ENCODE measurements around the gene TMEM183A. TPM values are rescaled to one million over a fixed set of nuclear protein-coding genes. Genes with fewer than 3 reads are reported as not detected.
A peak's percentile ranks its signal among the peaks of the same experiment; 100 is the strongest.

Gene TMEM183A
- total and polyA plus RNA-seq, 11 donors: 9.5 to 45.7 (median 29.9) TPM

- Histone ChIP-seq H3K9me3 (no peaks in the 10 kb centered on the region), H3K36me3 (no peaks in the 10 kb centered on the region), H3K4me1 (peaks cover 0 to 16% (median 0%) of the 10 kb centered on the region in 12 donors), H3K4me3 (no peak overlapping the region), H3K27me3 (peaks cover 0 to 16% (median 0%) of the 10 kb centered on the region in 9 donors), H3K27ac (no peak overlapping the region)
- TF ChIP-seq POLR2A (IDR thresholded peaks at IDR 0.05) (no peak), CTCF (IDR thresholded peaks at IDR 0.05) (no peak)
- 49 to 64% (median 62%) methylated on average over 5 of the region's 5 CpGs for WGBS, 4 donors
- no peak for ATAC-seq
- intact Hi-C loops (cut with DNase I): no loop called here
- DNase-seq: no peak
These were observed 19.1 kb upstream of the TMEM183A start for GRCh38 chr1:202987922-202988583.

GRCh38 chr1:202989879-202990278 is 17.3 kb upstream of the TMEM183A start:
- no peak for TF ChIP-seq POLR2A (IDR thresholded peaks at IDR 0.05)
- TF ChIP-seq CTCF (IDR thresholded peaks at IDR 0.05): no peak
- Histone ChIP-seq H3K36me3 (no peaks in the 10 kb centered on the region), H3K9me3 (no peaks in the 10 kb centered on the region), H3K4me3 (no peak overlapping the region), H3K27me3 (peaks cover 0 to 26% (median 5%) of the 10 kb centered on the region in 9 donors), H3K4me1 (peaks cover 0 to 16% (median 0%) of the 10 kb centered on the region in 12 donors), H3K27ac (peak overlapping the region in 1 of 12 donors; percentile 19)
- ATAC-seq (no peak), DNase-seq (no peak)
- intact Hi-C loops (cut with DNase I): loop anchor here in 6 of 10 donors (10.0 kb wide), 3 partner anchors 225 to 245 kb away; no protein-coding TSS in a partner anchor
- WGBS, 4 donors: 85 to 91% (median 89%) methylated on average over 2 of the region's 2 CpGs

- Histone ChIP-seq H3K4me3 (no peak overlapping the region), H3K27ac (peak overlapping the region in 1 of 12 donors; percentile 19), H3K4me1 (peaks cover 0 to 17% (median 0%) of the 10 kb centered on the region in 12 donors), H3K9me3 (no peaks in the 10 kb centered on the region), H3K27me3 (peaks cover 0 to 38% (median 5%) of the 10 kb centered on the region in 9 donors), H3K36me3 (no peaks in the 10 kb centered on the region)
- intact Hi-C loops (cut with DNase I): loop anchor here in 6 of 10 donors (10.0 kb wide), 3 partner anchors 226 to 246 kb away; no protein-coding TSS in a partner anchor
- TF ChIP-seq CTCF (IDR thresholded peaks at IDR 0.05) (no peak), POLR2A (IDR thresholded peaks at IDR 0.05) (no peak)
- no peak for ATAC-seq
- DNase-seq: no peak
These were observed 16.1 kb upstream of the TMEM183A start for GRCh38 chr1:202991112-202991511.

GRCh38 chr1:202994756-202995155 is 12.4 kb upstream of the TMEM183A start:
- 58 to 70% (median 63%) methylated on average over 3 of the region's 3 CpGs for WGBS, 4 donors
- TF ChIP-seq CTCF (IDR thresholded peaks at IDR 0.05) (no peak), POLR2A (IDR thresholded peaks at IDR 0.05) (no peak)
- H3K36me3 ChIP-seq: no peaks in the 10 kb centered on the region
- DNase-seq (no peak), ATAC-seq (no peak)
- H3K27me3 ChIP-seq: peaks cover 0 to 37% (median 5%) of the 10 kb centered on the region in 9 donors
- H3K4me1 ChIP-seq: peaks cover 0 to 19% (median 0%) of the 10 kb centered on the region in 12 donors
- intact Hi-C loops (cut with DNase I): loop anchor here in 7 of 10 donors (5.0 to 10.0 kb wide), 5 partner anchors 67 to 250 kb away; partner anchors contain the start of gene KLHL12 (in 2 of the 7)
- H3K27ac ChIP-seq: no peak overlapping the region
- no peaks in the 10 kb centered on the region for H3K9me3 ChIP-seq
- no peak overlapping the region for H3K4me3 ChIP-seq
